Suprapubic skin (tissue), 3 donors: ENCODE measurements around the gene REN.

ENCODE experiments used
- POLR2A ChIP-seq, 2 donors: fragments of 450-650 bp; IDR thresholded peaks; one replicate each; pipeline ENCODE4 v1.6.1; 2017; ENCODE audit warnings: antibody characterized with exemption in 2 of 2, mild to moderate bottlenecking in 2 of 2, moderate library complexity in 2 of 2
- TF ChIP-seq, protein P1 (sequence below), 2 donors: fragments of 200-600 bp in 1 of 2; fragments of 450-650 bp in 1 of 2; sonication (generic) in 1 of 2; IDR thresholded peaks; one replicate each; pipeline ENCODE4 v1.5.1; 2016 to 2019; ENCODE audit warnings: antibody characterized with exemption in 2 of 2, mild to moderate bottlenecking in 1 of 2, moderate library complexity in 1 of 2

DNA sequence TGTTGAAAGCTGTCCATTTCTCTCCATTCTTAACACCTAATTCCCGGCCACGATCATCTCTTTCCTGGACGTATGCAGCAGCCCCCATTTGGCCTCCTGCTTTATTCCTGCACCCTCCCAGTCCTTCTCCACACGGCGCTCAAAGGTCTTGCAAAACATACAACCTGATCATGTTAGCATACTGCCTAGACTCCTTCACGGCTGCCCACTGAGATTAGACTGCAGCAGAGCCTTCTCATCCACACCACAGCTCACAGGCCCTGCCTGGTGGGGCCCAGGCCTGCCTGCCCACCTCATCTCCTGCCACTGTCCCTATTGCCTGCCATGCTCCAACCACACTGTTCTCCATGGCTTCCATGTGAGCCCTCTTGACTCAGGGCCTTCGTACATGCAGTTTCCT lies 44.9 kb upstream of the REN start:
- TF ChIP-seq, protein P1, sequence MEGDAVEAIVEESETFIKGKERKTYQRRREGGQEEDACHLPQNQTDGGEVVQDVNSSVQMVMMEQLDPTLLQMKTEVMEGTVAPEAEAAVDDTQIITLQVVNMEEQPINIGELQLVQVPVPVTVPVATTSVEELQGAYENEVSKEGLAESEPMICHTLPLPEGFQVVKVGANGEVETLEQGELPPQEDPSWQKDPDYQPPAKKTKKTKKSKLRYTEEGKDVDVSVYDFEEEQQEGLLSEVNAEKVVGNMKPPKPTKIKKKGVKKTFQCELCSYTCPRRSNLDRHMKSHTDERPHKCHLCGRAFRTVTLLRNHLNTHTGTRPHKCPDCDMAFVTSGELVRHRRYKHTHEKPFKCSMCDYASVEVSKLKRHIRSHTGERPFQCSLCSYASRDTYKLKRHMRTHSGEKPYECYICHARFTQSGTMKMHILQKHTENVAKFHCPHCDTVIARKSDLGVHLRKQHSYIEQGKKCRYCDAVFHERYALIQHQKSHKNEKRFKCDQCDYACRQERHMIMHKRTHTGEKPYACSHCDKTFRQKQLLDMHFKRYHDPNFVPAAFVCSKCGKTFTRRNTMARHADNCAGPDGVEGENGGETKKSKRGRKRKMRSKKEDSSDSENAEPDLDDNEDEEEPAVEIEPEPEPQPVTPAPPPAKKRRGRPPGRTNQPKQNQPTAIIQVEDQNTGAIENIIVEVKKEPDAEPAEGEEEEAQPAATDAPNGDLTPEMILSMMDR (IDR thresholded peaks at IDR 0.05), result no peak
- TF ChIP-seq POLR2A (IDR thresholded peaks at IDR 0.05), result no peak
